Left cardiac atrium (tissue), 4 donors: Measurements from ENCODE around the gene LEMD1. TPM values are rescaled to one million over a fixed set of nuclear protein-coding genes. Genes with fewer than 3 reads are reported as not detected.
A peak's percentile ranks its signal among the peaks of the same experiment; 100 is the strongest.
"Not testable (repeated sequence)": the region's sequence is repeated elsewhere in the genome, so short reads cannot be mapped to it uniquely, and the experiment has no call there.

Experiments used
- ATAC-seq, 2 donors: fragments of 200-7000 bp; cut with Tn5 transposase; one replicate each; pipeline ENCODE4 v1.9.1; 2020; ENCODE audit warnings: mild to moderate bottlenecking in 2 of 2, moderate library complexity in 2 of 2
- DNase-seq: peaks from one replicate; pipeline ENCODE4 v3.0.0-alpha.2; 2020
- intact Hi-C, 2 donors: fragments of 100-400 bp; cut with DNase I; formaldehyde crosslinking; loops; one replicate each; pipeline versions ENCODE4 v1.14.1 to v1.15.1; 2022 to 2023
- total RNA-seq, 2 donors: library from RNA; stranded (reverse); fragmentation: NEBNext Ultra II Directional; extraction: Animal tissue kit (Norgen Biotek cat#: 25700); gene quantifications; one replicate each; pipeline ENCODE4 v1.2.1, GENCODE V29; 2021
- donor health status: DM: no; HTN: yes; CAD: no.
- donor health status: DM: no; HTN: yes; CAD: no; lungs with severe emphysema.
- donor health status: DM: yes; HTN: yes; CAD: no.
- donor health status: Dilated cardiomyopathy.

LEMD1 gene
- total RNA-seq, 2 donors from 2014 or later, result not detected

DNA sequence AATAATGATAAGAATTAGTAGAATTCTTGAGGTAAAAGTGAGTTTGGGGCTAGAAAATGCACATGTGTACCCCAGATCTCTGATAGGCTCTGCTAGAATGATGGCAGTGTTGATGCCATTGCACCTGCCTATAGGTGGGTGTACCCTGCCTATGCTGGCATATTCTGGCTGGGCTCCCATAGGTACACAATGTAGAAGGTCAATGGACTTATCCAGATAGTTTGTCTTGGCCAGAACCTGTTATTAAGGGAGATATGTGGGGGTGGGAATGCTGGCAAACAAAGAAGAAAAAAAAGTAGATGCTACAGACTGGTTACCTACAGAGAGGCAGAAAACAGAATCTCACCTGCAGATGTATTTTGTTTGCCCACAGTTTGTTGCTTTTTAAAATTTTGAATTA lies 51.1 kb downstream of the LEMD1 start:
- intact Hi-C loops, result no loop called here
- no peak for ATAC-seq
- DNase-seq, result no peak

DNA sequence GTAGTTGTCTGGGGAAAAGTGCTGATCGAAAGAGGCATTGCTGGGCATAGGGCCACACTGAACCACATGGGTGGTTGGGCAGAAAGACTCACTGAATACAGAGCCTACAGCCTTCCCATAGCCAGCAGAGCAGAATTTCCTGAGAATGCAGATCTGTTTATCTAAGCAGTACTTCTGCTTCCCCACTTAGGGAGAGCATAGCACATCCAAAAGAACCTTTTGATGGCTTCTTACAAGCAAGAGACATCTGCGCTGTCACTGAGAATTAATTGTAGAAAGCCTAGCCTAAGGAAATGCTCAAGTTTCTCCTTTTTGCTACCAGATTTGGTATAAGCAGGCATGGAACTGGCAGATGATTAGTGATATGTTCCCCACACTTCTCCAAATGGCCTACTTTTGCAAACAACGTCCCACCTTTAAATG lies 52.1 kb downstream of the LEMD1 start:
- intact Hi-C loops, result no loop called here
- DNase-seq (no peak), ATAC-seq (no peak)

DNA sequence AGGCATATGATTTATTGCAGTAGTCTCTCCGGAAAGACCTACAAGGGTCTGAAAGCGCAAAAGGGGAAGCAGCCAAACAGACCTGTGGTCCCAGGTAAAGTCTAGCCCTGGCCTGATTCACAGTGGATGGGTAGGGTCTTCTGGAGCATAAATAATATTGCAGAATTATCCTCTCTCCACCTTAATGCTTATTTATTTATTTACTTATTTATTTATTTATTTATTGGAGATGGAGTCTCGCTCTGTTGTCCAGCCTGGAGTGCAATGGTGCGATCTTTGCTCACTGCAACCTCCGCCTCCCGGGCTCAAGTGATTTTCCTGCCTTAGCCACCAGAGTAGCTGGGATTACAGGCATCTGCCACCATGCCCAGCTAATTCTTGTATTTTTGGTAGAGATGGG lies 53.4 kb downstream of the LEMD1 start:
- ATAC-seq, result no peak
- intact Hi-C loops, result no loop called here
- DNase-seq, result no peak

DNA sequence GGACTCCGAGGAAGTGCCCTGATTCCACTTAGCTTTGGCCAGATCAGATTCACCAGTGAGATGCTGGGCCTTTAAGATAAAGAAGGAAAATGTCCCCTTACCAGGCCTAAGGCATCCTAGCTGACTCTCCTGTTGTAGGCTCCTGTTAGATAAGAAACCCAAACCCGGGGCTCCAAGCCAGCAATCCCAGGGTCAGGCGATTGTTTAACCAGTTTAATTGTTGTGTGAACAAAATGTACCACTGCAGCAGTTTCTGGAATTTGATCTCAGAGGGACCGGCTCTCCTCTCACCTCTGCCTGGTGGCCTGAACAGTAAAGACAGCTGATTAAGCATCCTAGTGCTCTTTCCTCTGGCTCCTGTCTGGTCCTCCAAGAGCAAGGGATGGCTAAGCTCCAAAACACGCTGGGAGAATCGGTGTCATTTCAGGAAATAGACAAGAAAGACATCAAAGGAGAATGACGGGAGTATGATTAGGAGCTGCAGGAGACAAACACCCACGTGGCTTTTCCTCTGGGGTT lies 55.9 kb downstream of the LEMD1 start:
- DNase-seq (no peak), ATAC-seq (no peak)
- intact Hi-C loops, result no loop called here

DNA sequence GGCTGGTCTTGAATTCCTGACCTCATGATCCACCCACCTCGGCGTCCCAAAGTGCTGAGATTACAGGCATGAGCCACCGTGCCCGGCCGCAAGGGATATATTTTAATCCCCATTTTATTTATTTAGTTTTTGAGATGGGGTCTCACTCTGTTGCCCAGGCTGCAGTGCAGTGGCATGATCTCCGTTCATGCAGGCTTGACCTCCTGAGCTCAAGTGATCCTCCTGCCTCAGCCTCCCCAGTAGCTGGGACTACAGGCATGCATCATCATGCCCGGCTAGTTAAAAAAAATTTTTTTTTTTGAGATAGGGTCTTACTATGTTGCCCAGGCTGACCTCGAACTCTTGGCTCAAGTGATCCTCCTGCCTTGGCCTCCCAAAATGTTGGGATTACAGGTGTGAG lies 56.8 kb downstream of the LEMD1 start:
- DNase-seq, ATAC-seq, intact Hi-C loops: not testable (repeated sequence)

DNA sequence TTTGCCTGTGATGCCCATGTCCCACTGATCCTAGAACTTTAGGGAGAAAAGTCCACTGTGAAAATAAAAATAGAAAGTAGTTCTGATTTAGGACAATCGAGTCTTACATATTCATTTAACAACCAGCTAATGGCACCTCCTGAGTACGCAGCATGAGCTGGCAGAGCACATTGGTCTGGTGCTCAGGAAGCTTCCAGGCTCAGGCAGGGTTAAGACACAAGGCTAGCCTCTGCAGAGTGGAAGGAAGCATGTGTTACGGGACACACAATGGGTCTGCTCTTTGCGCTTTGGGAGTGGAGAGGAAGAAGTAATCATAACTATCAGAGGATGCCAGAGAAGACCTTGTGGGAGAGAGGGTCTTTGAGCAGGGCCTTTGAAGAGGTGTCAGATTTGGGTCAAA lies 61.0 kb downstream of the LEMD1 start:
- no peak for DNase-seq
- intact Hi-C loops, result no loop called here
- no peak for ATAC-seq

DNA sequence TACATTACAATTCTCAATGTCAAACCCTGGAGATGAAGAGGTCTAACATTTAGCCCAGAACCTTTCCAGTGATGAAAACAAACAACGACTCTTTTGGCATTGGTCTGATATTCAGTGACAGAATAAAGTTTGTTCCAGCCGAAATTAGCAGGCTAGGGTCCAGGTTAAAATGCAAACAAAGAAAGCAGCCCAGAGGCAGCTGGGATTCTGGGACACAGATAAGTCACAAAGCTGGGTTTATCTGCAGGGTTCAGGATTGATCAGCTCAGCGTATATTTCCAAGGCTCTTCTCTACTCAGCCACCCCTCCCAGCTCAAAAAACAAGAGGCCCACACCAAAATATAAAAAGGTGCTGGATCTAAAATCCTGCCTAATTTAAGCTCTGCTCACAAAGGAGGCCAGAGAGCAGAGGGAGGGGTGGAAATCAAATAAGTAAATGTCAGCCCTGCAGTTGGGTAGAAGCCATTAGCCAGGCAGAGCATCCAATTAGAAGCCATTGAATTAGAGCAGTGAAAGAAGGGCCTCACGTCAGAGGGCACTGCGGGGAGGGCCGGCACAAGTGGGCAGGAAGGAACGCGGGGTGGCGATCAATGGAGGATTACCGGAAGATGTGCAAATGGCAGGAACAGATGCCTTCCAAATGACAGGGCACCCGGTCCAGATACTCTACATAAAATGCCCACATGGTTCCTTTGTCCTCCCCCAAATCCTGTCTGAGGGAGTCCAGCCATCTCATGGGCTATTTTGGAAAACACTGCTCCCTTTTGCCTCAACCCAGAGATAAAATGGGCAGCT lies 61.9 kb downstream of the LEMD1 start:
- DNase-seq (no peak), ATAC-seq (no peak)
- intact Hi-C loops, result no loop called here

DNA sequence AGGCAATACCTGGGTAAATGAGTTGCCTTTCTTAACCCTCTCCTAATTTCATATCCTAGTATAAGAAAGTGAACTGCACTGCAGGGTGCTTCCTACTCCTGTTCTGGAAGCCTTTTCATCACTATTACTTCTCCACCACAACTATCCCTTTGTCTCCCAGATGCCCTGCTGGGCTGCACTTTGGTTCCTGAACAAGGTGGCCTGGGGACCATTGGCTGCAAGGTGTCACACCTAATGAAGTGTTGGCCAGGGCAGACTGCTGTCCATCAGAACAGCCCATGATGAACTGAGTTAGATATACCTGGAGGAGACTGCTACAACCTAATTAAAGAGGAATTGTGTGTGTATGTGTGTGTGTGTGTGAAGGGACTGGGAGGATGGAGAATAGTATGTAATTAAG lies 63.3 kb downstream of the LEMD1 start:
- intact Hi-C loops, result no loop called here
- DNase-seq (no peak), ATAC-seq (no peak)

DNA sequence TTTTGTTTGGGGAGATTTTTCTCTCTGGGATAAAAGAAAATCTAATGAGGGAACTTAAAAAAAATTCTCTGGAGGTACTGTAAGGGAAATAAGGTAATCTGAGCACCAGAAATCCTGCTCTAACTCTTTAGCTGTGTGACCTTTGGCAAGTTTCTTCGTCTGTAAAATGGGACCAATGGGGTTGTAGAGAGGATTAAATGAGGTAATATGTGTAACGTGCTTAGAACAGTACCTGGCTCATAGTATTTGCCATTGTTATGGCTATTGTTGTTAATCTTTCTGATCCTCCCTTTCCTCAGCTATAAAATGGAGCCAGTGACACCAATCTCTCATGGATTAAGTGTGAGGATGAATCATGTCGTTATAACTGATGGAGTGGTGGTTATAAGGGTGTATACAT lies 64.3 kb downstream of the LEMD1 start:
- DNase-seq (no peak), ATAC-seq (no peak)
- intact Hi-C loops, result no loop called here

DNA sequence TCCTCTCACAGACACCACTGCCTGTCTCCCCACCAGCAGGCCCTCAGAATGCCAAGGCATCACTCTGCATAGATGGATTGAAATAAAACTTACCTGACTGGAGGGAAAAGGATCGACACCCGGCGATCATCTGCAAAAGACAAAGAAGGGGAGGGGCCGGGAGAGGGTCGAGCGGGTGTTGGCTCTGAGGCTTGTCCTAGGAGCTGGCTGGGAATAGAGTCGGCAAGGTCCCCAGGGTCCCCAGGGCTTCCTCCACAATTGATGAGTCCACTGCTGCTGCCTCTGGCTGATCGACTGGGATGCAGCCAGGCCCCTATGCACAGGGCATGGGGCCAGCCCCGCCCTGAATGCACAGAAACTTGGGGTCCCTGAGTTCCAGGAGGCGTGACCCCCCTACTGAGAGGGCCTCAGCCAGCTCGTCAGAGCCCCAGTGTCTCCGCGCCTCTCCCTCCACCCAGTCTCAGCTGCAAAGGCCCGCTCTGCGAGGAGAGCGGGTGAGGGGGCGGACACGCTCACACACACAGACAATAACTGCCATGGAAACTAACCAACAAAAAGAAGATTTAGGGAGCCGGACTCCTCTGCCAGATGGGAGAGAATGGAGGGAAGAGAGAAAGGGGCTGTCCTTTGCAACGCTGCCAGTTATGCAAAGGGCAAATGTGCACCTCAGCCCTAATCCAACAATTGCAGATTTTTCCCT lies 65.3 kb downstream of the LEMD1 start, which contains the start of gene KLHDC8A:
Gene KLHDC8A, minus strand, starts transcription at position 483 of the 700 bp plus-strand sequence. CDS start 13,318 bp downstream, outside the sequence.
- peak in 1 of 2 donors; percentile 24 for ATAC-seq
- intact Hi-C loops, result no loop called here
- DNase-seq, result no peak

DNA sequence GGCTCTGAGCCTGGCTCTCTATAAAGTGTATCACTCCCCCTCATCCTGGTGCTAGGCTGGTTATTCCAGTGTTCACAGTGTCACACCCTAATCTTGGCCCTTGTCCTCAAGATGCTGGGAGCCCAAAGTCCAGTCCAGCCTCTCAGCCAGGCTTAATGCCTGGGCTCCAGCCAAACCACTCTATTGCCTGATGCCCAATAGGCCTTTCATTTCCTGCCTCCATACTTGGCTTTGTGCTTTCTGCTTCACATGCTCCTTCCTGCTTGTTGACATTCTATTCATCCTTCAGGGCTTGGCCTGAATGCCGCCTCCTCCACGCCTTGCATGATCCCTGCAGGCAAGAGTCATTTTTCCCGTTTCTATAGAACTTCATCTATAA lies 66.8 kb downstream of the LEMD1 start:
- intact Hi-C loops, result loop anchor here in 1 of 2 donors (2.0 kb wide), 1 partner anchor 130 kb away; no protein-coding TSS in a partner anchor
- ATAC-seq (no peak), DNase-seq (no peak)

DNA sequence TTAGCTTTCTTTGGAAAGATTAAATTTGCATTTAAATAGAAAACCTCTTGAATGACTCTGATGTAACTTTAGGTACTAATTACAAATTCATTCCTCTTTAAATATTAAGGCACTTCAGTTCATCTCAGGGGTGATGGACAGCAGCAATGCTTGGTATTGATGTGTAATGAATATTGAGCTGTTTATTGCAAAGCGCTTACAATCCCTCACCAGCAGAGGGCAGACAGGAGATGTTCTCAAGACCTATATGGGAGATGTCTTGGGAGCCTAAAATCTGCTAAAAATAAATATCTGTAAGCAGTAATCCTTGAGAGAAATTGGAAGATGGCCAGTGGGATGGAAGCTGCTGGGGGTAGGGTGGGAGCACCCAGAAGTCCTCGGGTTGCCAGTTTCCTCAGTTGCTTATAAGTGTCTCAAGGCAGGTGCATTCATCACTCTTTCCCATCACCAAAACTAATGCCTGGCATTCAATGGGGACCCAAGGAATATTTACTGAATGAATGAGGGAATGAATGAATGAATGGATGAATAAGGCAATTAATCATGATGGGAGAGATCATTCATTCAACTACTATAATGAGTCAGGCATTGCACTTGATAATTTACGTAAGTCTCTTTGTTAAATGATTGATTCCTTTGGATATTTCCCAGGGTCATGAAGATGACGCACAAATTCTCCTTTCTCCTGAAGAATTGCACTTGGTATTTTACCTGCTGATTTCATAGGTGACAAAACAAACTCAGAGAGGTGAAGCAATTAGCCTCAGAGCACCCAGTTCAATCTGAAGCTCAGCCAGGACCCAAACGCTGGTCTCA lies 67.4 kb downstream of the LEMD1 start:
- DNase-seq (peak; percentile 45), ATAC-seq (peak in 1 of 2 donors; percentile 62)
- intact Hi-C loops, result loop anchor here in 1 of 2 donors (2.0 kb wide), 1 partner anchor 130 kb away; no protein-coding TSS in a partner anchor

DNA sequence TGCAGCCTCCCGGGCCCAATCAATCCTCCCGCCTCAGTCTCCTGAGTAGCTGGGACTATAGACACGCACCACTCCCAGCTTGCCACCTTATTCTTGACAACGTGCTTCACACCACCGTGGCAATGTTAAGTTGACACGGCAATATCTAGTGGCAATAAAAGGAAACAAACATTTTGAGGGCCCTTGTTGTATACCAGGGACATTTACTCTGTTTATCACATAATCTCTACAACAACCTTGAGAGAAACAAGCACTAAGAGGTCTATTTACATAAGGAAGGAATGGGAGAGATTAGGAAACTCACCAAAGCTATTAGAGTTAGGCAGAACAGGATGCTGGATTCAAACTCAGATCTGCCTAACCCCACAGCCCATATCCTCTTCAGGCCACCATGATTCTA lies 68.2 kb downstream of the LEMD1 start:
- intact Hi-C loops, result loop anchor here in 1 of 2 donors (2.0 kb wide), 1 partner anchor 131 kb away; no protein-coding TSS in a partner anchor
- ATAC-seq (no peak), DNase-seq (no peak)

DNA sequence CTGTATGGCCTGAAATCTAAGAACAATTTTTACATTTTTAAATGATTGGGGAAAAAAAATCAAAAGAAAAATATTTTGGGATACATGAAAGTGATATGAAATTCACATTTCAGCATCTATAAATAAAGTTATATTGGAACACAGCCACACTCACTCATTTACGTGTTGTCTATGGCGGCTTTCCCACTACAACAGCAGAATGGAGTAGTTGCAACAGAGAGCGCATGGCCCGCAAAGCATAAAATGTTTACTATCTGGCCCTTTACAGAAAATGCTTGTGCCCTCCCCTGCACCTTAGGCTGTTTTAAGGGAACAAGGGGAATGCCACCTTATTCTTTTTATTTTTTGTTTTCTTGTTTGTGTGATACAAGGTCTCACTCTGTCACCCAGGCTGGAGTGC lies 68.7 kb downstream of the LEMD1 start:
- no peak for DNase-seq
- no peak for ATAC-seq
- intact Hi-C loops, result no loop called here

DNA sequence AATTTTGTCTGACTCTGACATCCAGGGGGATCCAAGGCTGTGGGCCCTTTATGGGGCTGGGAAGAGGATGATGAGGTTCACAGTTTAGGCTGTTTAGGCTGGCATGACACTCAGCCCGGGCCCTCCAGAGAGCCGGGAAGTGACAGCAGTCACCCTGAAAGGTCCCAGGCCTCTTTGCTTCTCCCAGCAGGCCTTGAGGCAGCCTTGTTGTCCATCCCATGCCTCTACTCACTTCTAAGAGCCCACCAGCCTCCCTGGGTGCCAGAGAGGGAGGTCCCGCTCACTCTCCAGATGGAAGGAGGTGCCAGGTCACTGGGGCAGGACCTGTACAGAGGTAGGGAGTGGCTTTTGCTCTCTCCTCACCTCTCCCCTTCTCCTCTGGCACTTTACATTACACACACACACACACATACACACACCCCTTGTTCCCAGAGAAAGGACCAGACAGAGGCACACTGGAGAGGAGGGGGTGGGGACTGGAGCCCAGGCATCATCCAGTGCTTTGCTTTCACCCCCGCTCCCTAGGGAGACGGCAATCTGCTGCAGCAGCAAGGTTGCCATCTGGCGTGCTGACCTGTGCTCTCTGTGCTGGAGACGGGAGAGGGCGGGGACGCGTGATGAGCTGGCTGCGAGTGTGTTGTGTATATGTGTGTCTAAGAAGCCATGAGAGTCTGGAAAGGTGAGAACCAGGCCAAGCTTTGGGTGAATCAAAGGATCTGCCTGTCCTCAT lies 69.7 kb downstream of the LEMD1 start:
- intact Hi-C loops, result no loop called here
- DNase-seq (no peak), ATAC-seq (no peak)

DNA sequence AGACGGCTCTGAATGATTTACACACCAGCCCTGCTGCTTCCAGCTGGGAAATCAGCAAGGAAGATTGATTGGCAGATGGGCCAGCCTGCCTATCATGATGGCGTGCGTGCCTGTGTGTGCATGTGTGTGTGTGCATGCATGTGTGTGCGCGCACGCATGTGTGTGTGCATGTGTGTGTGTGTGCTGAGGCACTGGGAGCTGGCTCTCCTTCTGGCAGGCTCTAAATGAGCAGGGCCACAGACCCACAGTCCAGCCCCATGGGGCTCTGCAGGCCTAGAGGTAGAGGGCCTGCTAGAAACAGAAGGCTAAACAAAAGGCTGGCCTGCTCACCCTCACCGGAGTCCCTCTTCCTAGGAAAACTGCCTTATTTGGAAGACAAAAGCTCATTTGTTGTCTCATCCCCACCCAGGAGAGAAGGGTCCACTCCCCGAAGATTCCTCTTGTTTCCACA lies 71.1 kb downstream of the LEMD1 start:
- ATAC-seq (no peak), DNase-seq (no peak)
- intact Hi-C loops, result no loop called here

DNA sequence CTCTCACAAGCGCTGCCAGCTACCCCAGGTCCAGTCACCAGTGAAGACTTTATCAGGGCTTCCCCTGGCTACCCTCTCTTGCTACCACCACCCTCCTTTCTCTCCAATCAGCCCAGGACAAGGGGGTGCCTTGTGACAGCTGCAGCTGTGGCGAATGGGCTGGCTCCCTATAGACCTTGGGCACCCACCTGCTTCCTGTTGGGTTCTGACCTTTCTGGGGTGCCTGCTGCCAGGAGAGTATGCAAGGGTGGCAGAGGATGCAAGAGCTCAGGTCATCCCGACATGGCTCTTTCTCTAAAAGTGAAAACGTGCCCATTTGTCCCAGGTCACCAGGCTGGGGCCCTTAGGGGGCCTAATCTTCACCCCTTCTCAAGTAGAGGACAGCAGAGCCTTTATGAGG lies 71.7 kb downstream of the LEMD1 start:
- intact Hi-C loops, result no loop called here
- DNase-seq (no peak), ATAC-seq (no peak)

DNA sequence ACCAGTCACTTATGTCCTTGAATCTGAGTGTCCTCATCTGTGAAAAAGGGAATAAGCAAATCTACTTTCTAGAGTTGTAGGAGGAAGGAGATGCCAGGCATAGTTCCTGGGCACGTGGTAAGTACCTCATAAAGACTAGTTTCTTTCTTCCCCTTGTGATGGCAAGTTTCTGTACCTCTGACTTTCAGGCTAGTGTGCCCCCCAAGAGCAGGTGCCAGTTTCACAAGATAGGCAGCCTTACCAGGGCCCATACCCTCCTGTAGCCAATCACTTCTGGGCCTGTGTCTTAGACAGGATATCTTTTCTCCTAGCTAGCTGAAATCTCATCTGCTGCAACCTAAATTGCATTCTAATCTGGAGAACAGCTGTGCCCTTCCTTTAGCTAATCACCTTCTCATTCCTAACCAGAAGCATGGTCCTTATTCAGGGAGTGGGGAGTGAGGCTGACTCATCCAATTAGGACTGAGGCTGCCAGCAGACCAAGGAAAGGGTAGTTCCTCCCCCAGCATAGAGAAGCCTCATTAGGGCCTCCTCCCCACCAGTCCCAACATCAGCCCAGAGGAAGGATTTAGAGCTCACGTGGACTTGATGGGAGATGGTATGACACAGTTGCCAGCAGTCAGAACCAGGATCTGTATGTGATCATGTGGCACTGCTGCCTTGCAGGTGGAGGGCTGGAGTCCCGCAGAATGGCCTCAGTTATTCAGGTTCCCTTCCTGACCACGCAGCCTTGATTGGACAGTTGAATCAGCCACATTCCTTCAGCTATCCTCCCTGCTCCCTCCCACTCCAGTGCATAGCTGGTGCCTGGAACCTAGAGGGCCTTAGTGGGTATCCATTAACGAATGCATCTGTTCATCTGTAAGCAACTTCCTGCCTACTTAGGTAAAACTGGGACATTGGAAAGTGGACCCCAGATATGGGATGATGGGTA lies 73.0 kb downstream of the LEMD1 start:
- no peak for DNase-seq
- intact Hi-C loops, result no loop called here
- peak in 1 of 2 donors; percentile 23 for ATAC-seq
